ENCODE measurements around the gene SHISAL2A.

- TF ChIP-seq SUZ12 (IDR thresholded peaks at IDR 0.05) (no peak), LEF1 (IDR thresholded peaks at IDR 0.05; ENCODE audit: borderline replicate concordance) (no peak), SP1 (IDR thresholded peaks at IDR 0.05) (no peak), CTBP1 (IDR thresholded peaks at IDR 0.05; ENCODE audit: borderline replicate concordance) (no peak)
Observed at GRCh38 chr1:52654063-52654462, 21.1 kb downstream of the SHISAL2A start.

All from HEK293T (cell line).